Measurements from ENCODE around the gene SLC8A2. TPM values are rescaled to one million over a fixed set of nuclear protein-coding genes. Genes with fewer than 3 reads are reported as not detected.

Gene SLC8A2
- polyA plus RNA-seq, 1 donor (not counting 4 experiments of a cell fraction or from before 2014, with no cell fraction given): 0.17 TPM

DNA sequence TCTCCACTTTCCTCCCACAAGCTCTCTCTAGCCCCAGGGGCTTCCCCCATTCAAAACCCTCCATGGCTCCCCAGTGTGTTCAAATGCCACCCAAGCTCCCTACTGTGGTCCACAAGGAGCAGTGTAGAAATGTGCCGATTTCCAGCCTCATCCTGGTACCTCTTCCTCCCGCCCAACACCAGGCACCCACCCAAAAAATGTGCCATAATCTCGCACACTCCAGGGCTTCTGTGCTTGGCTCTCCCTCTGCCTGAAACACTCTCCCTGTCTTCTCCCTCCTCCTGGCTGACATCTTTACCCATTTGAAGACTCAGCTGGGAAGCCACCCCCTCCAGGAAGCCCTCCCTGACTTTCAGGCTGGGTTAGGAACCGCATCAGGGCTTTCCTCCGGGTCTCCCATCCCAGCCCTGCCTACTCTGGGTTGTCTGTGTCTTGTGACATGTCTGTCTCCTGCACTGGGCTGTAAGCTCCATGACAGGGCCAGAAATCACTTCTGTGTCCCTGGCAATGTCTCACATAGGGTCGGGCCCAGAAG is 35.7 kb downstream of the SLC8A2 start:
- H3K4me3 ChIP-seq (ENCODE audit: control insufficient read depth in 2 of 3, extremely low read depth in 1 of 3, insufficient read depth in 2 of 3, low read depth in 1 of 3, low read length in 3 of 3): no peak overlapping the region
- no peaks in the 10 kb centered on the region for H3K36me3 ChIP-seq (ENCODE audit: control insufficient read depth in 2 of 2, extremely low read depth in 1 of 2, insufficient read depth in 2 of 2, low read length in 2 of 2)
- H3K27ac ChIP-seq (ENCODE audit: control insufficient read depth, insufficient read depth, low read length): no peak overlapping the region
- dilution Hi-C loops (cut with MboI; ENCODE audit: extremely low pct_ligation_motif_present, low sequenced_read_pairs): no loop called here
- TF ChIP-seq EZH2 (IDR thresholded peaks at IDR 0.05; ENCODE audit: low read length) (no peak), CTCF (optimal IDR thresholded peaks at IDR 0.05 in 1 of 3, IDR thresholded peaks at IDR 0.05 in 1 of 3, conservative IDR thresholded peaks at IDR 0.05 in 1 of 3; ENCODE audit: extremely low read depth in 1 of 3, insufficient read depth in 2 of 3, low read length in 3 of 3) (no peak)
- H3K4me2 ChIP-seq (ENCODE audit: control insufficient read depth, extremely low read depth, insufficient read depth, low read depth, low read length): no peak overlapping the region
- no peak overlapping the region for H2AFZ ChIP-seq (ENCODE audit: control insufficient read depth, low read length)
- no peak overlapping the region for H3K9ac ChIP-seq (ENCODE audit: control insufficient read depth, extremely low read depth, insufficient read depth, low read length)
- no peaks in the 10 kb centered on the region for H3K9me3 ChIP-seq (ENCODE audit: control insufficient read depth, low read depth, low read length)
- no peaks in the 10 kb centered on the region for H4K20me1 ChIP-seq (ENCODE audit: control insufficient read depth, extremely low read depth, insufficient read depth, low read length)
- H3K79me2 ChIP-seq (ENCODE audit: control insufficient read depth, insufficient read depth, low read length): no peaks in the 10 kb centered on the region
- no peaks in the 10 kb centered on the region for H3K4me1 ChIP-seq (ENCODE audit: control insufficient read depth, extremely low read depth, insufficient read depth, low read length)
- FAIRE-seq (no peak), DNase-seq (ENCODE audit: low read depth, low spot score) (no peak)
- H3K9me1 ChIP-seq (ENCODE audit: control insufficient read depth, extremely low read depth, insufficient read depth, low read length): no peaks in the 10 kb centered on the region
- peaks cover 8% of the 10 kb centered on the region for H3K27me3 ChIP-seq (ENCODE audit: control insufficient read depth, extremely low read depth, insufficient read depth, low read length)

DNA sequence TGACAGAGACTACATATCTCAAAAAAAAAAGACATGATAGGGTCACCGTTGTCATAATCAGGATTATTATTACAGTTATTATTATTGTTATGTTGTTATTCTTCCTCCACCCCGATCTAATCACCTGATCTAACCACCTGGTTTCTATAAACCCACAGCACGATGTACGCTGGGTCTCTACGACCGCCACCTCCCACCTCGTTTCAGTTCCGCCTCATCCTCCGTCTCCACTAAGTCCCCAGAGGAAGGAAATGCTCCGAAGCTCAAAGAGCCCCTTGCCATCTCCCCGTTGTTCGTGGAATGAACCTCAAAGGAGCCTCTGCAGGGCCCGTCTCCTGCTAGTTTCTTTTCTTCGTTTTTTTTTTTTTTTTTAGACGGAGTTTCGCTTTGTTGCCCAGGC is 36.5 kb downstream of the SLC8A2 start:
- H4K20me1 ChIP-seq (ENCODE audit: control insufficient read depth, extremely low read depth, insufficient read depth, low read length): no peaks in the 10 kb centered on the region
- no peaks in the 10 kb centered on the region for H3K4me1 ChIP-seq (ENCODE audit: control insufficient read depth, extremely low read depth, insufficient read depth, low read length)
- H2AFZ ChIP-seq (ENCODE audit: control insufficient read depth, low read length): no peak overlapping the region
- no peak overlapping the region for H3K4me3 ChIP-seq (ENCODE audit: control insufficient read depth in 2 of 3, extremely low read depth in 1 of 3, insufficient read depth in 2 of 3, low read depth in 1 of 3, low read length in 3 of 3)
- H3K9ac ChIP-seq (ENCODE audit: control insufficient read depth, extremely low read depth, insufficient read depth, low read length): no peak overlapping the region
- DNase-seq (ENCODE audit: low read depth, low spot score) (no peak), FAIRE-seq (no peak)
- H3K27ac ChIP-seq (ENCODE audit: control insufficient read depth, insufficient read depth, low read length): no peak overlapping the region
- TF ChIP-seq EZH2 (IDR thresholded peaks at IDR 0.05; ENCODE audit: low read length) (no peak), CTCF (optimal IDR thresholded peaks at IDR 0.05 in 1 of 3, IDR thresholded peaks at IDR 0.05 in 1 of 3, conservative IDR thresholded peaks at IDR 0.05 in 1 of 3; ENCODE audit: extremely low read depth in 1 of 3, insufficient read depth in 2 of 3, low read length in 3 of 3) (no peak)
- H3K9me1 ChIP-seq (ENCODE audit: control insufficient read depth, extremely low read depth, insufficient read depth, low read length): no peaks in the 10 kb centered on the region
- no peak overlapping the region for H3K4me2 ChIP-seq (ENCODE audit: control insufficient read depth, extremely low read depth, insufficient read depth, low read depth, low read length)
- no peaks in the 10 kb centered on the region for H3K36me3 ChIP-seq (ENCODE audit: control insufficient read depth in 2 of 2, extremely low read depth in 1 of 2, insufficient read depth in 2 of 2, low read length in 2 of 2)
- peaks cover 11% of the 10 kb centered on the region for H3K27me3 ChIP-seq (ENCODE audit: control insufficient read depth, extremely low read depth, insufficient read depth, low read length)
- H3K79me2 ChIP-seq (ENCODE audit: control insufficient read depth, insufficient read depth, low read length): no peaks in the 10 kb centered on the region
- no peaks in the 10 kb centered on the region for H3K9me3 ChIP-seq (ENCODE audit: control insufficient read depth, low read depth, low read length)
- dilution Hi-C loops (cut with MboI; ENCODE audit: extremely low pct_ligation_motif_present, low sequenced_read_pairs): no loop called here
